Activated gamma-delta T cell treated with anti-CD3 and anti-CD28 coated beads, Interleukin-2, amount 50 U/mL, for 16 hours (primary cell): Measurements from ENCODE around the gene SUN2.

Experiments used
- DNase-seq: peaks from one replicate; pipeline ENCODE4 v3.0.0-alpha.2; 2020; ENCODE audit warnings: low read depth

Gene SUN2

DNA sequence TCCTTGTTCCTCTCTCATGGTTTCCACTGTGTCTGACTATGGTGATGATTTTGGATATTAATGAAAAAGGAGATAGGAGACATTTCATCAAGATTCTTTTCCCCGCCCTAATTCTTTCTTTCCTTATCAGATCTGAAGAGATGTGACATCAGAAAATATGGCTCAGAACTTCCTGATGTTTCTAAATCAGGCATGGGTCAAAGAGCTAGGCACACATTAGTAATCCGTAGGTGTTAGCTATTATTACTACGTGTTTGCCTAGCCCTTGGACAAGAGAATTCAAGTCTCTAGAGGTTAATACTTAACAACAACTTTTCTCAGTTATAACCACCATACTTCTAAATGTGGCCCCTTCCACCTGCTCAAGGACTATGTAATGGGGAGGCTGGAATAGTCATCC is 60.9 kb downstream of the SUN2 start:
- DNase-seq, result no peak

DNA sequence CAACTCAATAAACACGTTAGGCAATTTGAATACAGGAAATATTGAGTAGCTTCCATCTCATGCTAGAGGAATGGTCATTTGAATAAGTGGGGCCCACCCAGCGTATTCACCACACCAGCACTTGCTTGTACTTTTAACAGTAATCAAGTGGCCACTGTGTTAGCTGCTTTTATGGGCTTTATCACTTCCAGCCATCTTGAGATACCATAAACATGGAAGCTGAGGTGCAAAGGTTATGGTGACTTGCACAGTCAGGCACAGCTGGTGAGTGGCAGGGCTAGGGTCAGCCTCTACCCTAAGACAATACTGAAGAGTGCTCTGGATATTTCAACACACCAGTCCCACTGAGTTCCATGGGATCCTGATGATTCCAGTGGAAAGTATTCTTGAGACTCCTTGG is 61.7 kb downstream of the SUN2 start:
- no peak for DNase-seq

DNA sequence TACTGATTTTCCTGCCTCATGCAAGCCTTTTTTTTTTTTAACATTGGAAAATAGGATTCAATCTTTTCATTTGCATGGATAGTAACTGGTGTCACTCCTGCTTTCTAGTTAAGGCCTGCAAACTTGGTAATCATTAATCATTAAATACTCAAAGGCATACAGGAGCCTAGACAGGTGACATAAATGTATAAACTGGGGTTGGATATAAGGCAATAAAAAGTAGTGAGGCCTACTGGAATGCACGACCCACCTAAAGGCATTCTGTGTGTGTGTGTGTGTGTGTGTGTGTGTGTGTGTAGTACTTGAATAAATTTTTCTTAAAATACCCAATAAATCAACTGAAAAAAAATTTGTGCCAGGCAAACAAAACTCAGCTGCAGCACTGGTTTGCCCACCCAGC is 66.1 kb downstream of the SUN2 start:
- DNase-seq, result no peak

DNA sequence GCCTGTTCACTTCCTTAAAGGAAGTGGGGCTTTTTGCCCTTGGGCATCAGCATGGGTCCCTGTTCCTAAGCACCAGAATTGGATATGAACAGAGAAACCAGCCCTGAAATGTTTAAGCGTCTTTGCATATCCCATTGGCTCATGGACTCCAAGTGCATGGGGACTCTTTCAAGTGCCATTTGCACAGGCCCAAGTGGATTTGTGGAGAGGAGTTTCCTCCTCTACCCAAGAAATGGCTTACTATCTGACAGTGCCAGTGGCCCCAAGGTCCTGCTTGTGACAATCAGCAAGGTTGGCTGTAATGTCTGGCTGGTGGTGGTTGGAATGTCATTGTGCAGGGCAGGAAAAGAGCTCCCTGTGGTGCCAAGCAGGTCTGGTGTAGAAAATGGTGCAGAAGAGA is 70.0 kb downstream of the SUN2 start:
- DNase-seq, result no peak

DNA sequence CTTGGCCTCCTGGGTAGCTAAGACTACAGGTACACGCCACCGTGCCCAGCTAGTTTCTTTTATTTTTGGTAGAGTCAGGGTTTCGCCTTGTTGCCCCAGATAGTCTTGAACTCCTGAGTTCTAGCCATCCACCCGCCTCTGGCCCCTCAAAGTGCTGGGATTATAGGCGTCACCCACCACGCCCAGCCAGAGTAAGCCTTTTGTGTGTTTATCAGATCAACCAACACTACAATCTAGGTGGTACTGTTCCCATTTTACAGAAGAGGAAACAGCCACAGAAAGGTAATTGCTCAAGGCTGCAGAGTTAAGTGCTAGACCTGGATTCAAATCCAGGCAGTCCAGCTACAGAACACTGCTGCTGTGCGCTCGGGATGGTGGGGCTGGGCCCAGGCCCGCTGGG is 70.9 kb downstream of the SUN2 start:
- no peak for DNase-seq
